ENCODE results near the gene ALG9. TPM values are rescaled to one million over a fixed set of nuclear protein-coding genes. Genes with fewer than 3 reads are reported as not detected.

The ALG9 gene
- total and polyA plus RNA-seq, 2 donors (not counting 3 experiments of a cell fraction or from before 2014, with no cell fraction given), result 29.1 to 29.4 TPM

GRCh38 chr11:111743700-111744099 is 127.7 kb downstream of the ALG9 start:
- no peak for DNase-seq (ENCODE audit: low read depth, low spot score)
- H3K27me3 ChIP-seq (ENCODE audit: control insufficient read depth in 2 of 2, insufficient read depth in 2 of 2, low read length in 2 of 2), result no peaks in the 10 kb centered on the region
- no peak for FAIRE-seq
- CTCF ChIA-PET, result interaction anchor here (2.6 kb wide), 1 partner anchor 23 kb away, joined by 9 read pairs; the partner anchor contains the start of gene PPP2R1B
- no TSS peak for BruUV-seq (replicated peaks)
- H4K20me1 ChIP-seq (replicated peaks; ENCODE audit: control insufficient read depth, extremely low read depth, insufficient read depth, low read length), result no peaks in the 10 kb centered on the region
- H3K9ac ChIP-seq (replicated peaks; ENCODE audit: extremely low read depth, insufficient read depth, low read length), result no peak overlapping the region
- no peak overlapping the region for H2AFZ ChIP-seq (ENCODE audit: low read depth, low read length)
- dilution Hi-C loops (cut with MboI; ENCODE audit: extremely low pct_ligation_motif_present, low sequenced_read_pairs), result no loop called here
- H3K4me3 ChIP-seq (replicated peaks in 1 of 3; ENCODE audit: insufficient read depth in 1 of 3, low read depth in 1 of 3, low read length in 3 of 3), result no peak overlapping the region
- H3K9me1 ChIP-seq (replicated peaks; ENCODE audit: control insufficient read depth, extremely low read depth, insufficient read depth, low read length), result no peaks in the 10 kb centered on the region
- H3K36me3 ChIP-seq (ENCODE audit: control insufficient read depth in 2 of 2, extremely low read depth in 1 of 2, insufficient read depth in 2 of 2, low read length in 2 of 2), result peaks cover 14 to 24% of the 10 kb centered on the region in 2 experiments
- no peaks in the 10 kb centered on the region for H3K9me3 ChIP-seq (replicated peaks; ENCODE audit: control insufficient read depth, insufficient read depth, low read length)
- intact Hi-C loops (cut with micrococcal nuclease), result no loop called here
- peaks cover 9% of the 10 kb centered on the region for H3K4me1 ChIP-seq (ENCODE audit: control insufficient read depth, extremely low read depth, insufficient read depth, low read length)
- POLR2A ChIA-PET, result no interaction called here
- H3K4me2 ChIP-seq (ENCODE audit: insufficient read depth, low read length), result no peak overlapping the region
- H3K27ac ChIP-seq (ENCODE audit: insufficient read depth, low read depth, low read length), result no peak overlapping the region
- no peak for TF ChIP-seq MYC (IDR thresholded peaks at IDR 0.05; ENCODE audit: low read depth, low read length)
- TF ChIP-seq JUN (IDR thresholded peaks at IDR 0.05; ENCODE audit: borderline replicate concordance, insufficient read depth, insufficient read length, low read depth), result no peak
- no peak for TF ChIP-seq POLR2AphosphoS5 (IDR thresholded peaks at IDR 0.05; ENCODE audit: insufficient read depth, low read depth, low read length)
- TF ChIP-seq GATA2 (IDR thresholded peaks at IDR 0.05; ENCODE audit: insufficient read depth, insufficient read length, low read depth, low read length), result no peak
- TF ChIP-seq FOS (IDR thresholded peaks at IDR 0.05; ENCODE audit: borderline replicate concordance, insufficient read depth, low read length), result no peak
- no peak for TF ChIP-seq POLR2A (IDR thresholded peaks at IDR 0.05; ENCODE audit: low read depth, low read length)
- H3K79me2 ChIP-seq (ENCODE audit: control insufficient read depth, insufficient read depth, low read length), result peaks cover 2% of the 10 kb centered on the region

GRCh38 chr11:111741751-111742150 is 129.6 kb downstream of the ALG9 start:
- Histone ChIP-seq H3K9ac (replicated peaks; ENCODE audit: extremely low read depth, insufficient read depth, low read length) (no peak overlapping the region), H3K9me1 (replicated peaks; ENCODE audit: control insufficient read depth, extremely low read depth, insufficient read depth, low read length) (no peaks in the 10 kb centered on the region), H3K79me2 (ENCODE audit: control insufficient read depth, insufficient read depth, low read length) (peaks cover 2% of the 10 kb centered on the region), H3K4me3 (replicated peaks in 1 of 3; ENCODE audit: insufficient read depth in 1 of 3, low read depth in 1 of 3, low read length in 3 of 3) (no peak overlapping the region), H3K4me2 (ENCODE audit: insufficient read depth, low read length) (no peak overlapping the region), H3K9me3 (replicated peaks; ENCODE audit: control insufficient read depth, insufficient read depth, low read length) (no peaks in the 10 kb centered on the region), H3K36me3 (ENCODE audit: control insufficient read depth in 2 of 2, extremely low read depth in 1 of 2, insufficient read depth in 2 of 2, low read length in 2 of 2) (peaks cover 10 to 18% of the 10 kb centered on the region in 2 experiments), H3K27ac (ENCODE audit: insufficient read depth, low read depth, low read length) (no peak overlapping the region), H3K4me1 (ENCODE audit: control insufficient read depth, extremely low read depth, insufficient read depth, low read length) (peaks cover 26% of the 10 kb centered on the region), H2AFZ (ENCODE audit: low read depth, low read length) (no peak overlapping the region), H4K20me1 (replicated peaks; ENCODE audit: control insufficient read depth, extremely low read depth, insufficient read depth, low read length) (no peaks in the 10 kb centered on the region), H3K27me3 (ENCODE audit: control insufficient read depth in 2 of 2, insufficient read depth in 2 of 2, low read length in 2 of 2) (no peaks in the 10 kb centered on the region)
- FAIRE-seq, result no peak
- intact Hi-C loops (cut with micrococcal nuclease) (no loop called here), dilution Hi-C loops (cut with MboI; ENCODE audit: extremely low pct_ligation_motif_present, low sequenced_read_pairs) (no loop called here)
- CTCF ChIA-PET, result no interaction called here
- TF ChIP-seq GATA2 (IDR thresholded peaks at IDR 0.05; ENCODE audit: insufficient read depth, insufficient read length, low read depth, low read length) (no peak), JUN (IDR thresholded peaks at IDR 0.05; ENCODE audit: borderline replicate concordance, insufficient read depth, insufficient read length, low read depth) (no peak), POLR2AphosphoS5 (IDR thresholded peaks at IDR 0.05; ENCODE audit: insufficient read depth, low read depth, low read length) (no peak), POLR2A (IDR thresholded peaks at IDR 0.05; ENCODE audit: low read depth, low read length) (no peak)
- POLR2A ChIA-PET, result no interaction called here
- DNase-seq (ENCODE audit: low read depth, low spot score), result no peak
- no TSS peak for BruUV-seq (replicated peaks)

Measured in endothelial cell of umbilical vein (primary cell).